GM12865 (cell line): ENCODE measurements around the gene ATP6AP1.

ENCODE experiments used
- DNase-seq: peaks from one replicate; pipeline ENCODE4 v3.0.0; 2010; ENCODE audit warnings: low read depth
- H3K4me3 ChIP-seq: 2 replicates; pipeline ENCODE4 v1.5.1; 2011; ENCODE audit warnings: mild to moderate bottlenecking, low read depth, low read length, control low read depth
- CTCF ChIP-seq: IDR thresholded peaks from 2 replicates; pipeline ENCODE4 v1.5.1; 2011; ENCODE audit warnings: low read length, control low read depth, low read depth, inconsistent platforms; ENCODE audit not compliant: insufficient read depth; ENCODE audit errors: missing control alignments

The ATP6AP1 gene

DNA sequence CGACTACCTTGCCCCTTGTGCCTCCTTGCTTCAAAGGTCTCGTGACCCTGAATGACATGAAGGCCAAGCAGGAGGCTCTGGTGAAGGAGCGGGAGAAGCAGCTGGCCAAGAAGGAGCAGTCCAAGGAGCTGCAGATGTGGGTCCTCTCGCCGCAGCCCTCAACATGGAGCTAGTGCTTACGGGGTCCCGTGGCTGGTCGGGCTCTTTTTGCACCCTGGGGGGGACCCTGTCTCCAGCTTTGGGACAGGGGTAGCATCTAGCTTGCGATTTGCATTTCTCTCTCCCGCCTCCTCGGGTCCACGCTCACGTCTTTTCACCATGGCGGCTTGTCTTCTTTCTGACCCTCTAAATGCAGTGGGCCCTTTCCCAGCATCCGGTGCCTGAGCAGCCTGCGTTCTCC is 17.3 kb downstream of the ATP6AP1 start:
- DNase-seq, result no peak
- no peak overlapping the region for H3K4me3 ChIP-seq
- TF ChIP-seq CTCF, result no peak

DNA sequence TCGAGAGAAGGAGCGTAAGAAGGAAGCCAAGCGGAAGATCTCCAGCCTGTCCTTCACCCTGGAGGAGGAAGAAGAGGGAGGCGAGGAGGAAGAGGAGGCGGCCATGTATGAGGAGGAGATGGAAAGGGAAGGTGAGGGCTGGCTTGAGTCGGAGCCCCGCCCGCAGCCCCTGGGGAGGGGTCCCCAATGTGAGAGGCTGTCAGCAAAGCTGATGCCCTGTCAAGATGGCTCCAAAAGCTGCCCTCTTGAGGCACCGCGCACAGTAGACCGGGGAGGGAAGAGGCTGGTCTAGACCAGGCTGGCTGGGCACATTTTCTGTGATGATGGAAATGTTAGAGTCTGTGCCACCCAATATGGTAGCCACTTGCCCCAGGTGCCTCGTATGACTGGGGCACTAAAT is 18.0 kb downstream of the ATP6AP1 start:
- no peak for TF ChIP-seq CTCF
- no peak overlapping the region for H3K4me3 ChIP-seq
- no peak for DNase-seq

- H3K4me3 ChIP-seq, result no peak overlapping the region
- TF ChIP-seq CTCF, result no peak
- DNase-seq, result no peak
Observed at GRCh38 chrX:154448484-154448883, 20.0 kb downstream of the ATP6AP1 start.

DNA sequence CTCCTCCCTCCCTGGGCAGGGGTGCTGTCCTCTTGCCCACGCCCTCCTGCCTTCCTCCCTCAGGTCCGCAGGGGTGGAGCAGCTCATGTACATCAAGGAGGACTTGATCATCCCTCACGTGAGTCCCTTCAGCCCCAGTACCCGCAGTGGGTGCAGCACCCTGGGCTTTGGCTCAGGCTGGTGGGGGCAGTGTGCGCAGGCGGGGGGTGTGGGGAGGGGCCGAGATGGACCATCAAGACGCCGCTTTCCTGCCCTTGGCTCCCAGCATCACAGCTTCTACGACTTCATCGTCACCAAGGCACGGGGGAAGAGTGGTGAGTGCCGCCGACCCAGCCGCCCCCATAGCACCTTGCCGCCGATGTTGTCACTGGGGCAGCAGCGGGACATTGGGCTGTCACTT is 21.1 kb downstream of the ATP6AP1 start:
- TF ChIP-seq CTCF, result no peak
- no peak overlapping the region for H3K4me3 ChIP-seq
- DNase-seq, result no peak

GRCh38 chrX:154450312-154450711 is 21.8 kb downstream of the ATP6AP1 start:
- H3K4me3 ChIP-seq, result no peak overlapping the region
- TF ChIP-seq CTCF, result no peak
- no peak for DNase-seq

GRCh38 chrX:154452823-154453222 is 24.3 kb downstream of the ATP6AP1 start:
- H3K4me3 ChIP-seq, result no peak overlapping the region
- TF ChIP-seq CTCF, result no peak
- no peak for DNase-seq

GRCh38 chrX:154457491-154458115 is 29.1 kb downstream of the ATP6AP1 start:
- TF ChIP-seq CTCF, result no peak
- peak overlapping the region; percentile 55 for H3K4me3 ChIP-seq
- peak; percentile 73 for DNase-seq
